ENCODE results near the gene NPAS3.

DNA sequence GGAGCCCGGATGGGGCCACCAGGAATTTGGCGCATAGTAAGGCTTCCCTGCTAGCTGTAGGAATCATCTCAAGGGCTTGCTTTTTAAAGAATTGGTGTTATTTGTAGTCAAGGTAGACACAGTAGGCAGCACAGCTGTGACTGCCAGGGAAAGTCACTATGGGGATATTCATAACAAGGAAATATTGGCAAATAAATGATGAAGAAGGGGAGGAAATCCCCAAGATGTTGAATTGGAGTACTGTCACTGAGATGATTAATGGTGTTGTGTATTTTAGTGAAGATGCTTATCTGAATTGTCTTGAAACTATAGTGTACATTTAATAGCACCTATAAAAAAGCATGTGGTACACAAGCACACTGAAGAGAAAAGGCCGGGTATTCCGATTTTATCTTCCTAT lies 118.9 kb downstream of the NPAS3 start:
- TF ChIP-seq, protein P1, sequence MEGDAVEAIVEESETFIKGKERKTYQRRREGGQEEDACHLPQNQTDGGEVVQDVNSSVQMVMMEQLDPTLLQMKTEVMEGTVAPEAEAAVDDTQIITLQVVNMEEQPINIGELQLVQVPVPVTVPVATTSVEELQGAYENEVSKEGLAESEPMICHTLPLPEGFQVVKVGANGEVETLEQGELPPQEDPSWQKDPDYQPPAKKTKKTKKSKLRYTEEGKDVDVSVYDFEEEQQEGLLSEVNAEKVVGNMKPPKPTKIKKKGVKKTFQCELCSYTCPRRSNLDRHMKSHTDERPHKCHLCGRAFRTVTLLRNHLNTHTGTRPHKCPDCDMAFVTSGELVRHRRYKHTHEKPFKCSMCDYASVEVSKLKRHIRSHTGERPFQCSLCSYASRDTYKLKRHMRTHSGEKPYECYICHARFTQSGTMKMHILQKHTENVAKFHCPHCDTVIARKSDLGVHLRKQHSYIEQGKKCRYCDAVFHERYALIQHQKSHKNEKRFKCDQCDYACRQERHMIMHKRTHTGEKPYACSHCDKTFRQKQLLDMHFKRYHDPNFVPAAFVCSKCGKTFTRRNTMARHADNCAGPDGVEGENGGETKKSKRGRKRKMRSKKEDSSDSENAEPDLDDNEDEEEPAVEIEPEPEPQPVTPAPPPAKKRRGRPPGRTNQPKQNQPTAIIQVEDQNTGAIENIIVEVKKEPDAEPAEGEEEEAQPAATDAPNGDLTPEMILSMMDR (IDR thresholded peaks at IDR 0.05 in 8 of 11, conservative IDR thresholded peaks at IDR 0.05 in 3 of 11) = no peak
- TF ChIP-seq POLR2A (IDR thresholded peaks at IDR 0.05) = no peak
